Endodermal cell (in vitro differentiated cells): ENCODE results near the gene UNC80. TPM values are rescaled to one million over a fixed set of nuclear protein-coding genes. Genes with fewer than 3 reads are reported as not detected.

ENCODE experiments used
- DNase-seq: peaks from one replicate; pipeline ENCODE4 v3.0.0-alpha.2; 2017
- H3K27ac ChIP-seq: 2 replicates; pipeline ENCODE4 v1.5.1; 2013; ENCODE audit warnings: mild to moderate bottlenecking, low read depth, low read length, moderate library complexity
- H3K27me3 ChIP-seq: 2 replicates; pipeline ENCODE4 v1.6.1; 2013; ENCODE audit warnings: mild to moderate bottlenecking, low read length, moderate library complexity; ENCODE audit not compliant: insufficient read depth, control insufficient read depth, poor library complexity, severe bottlenecking
- H3K36me3 ChIP-seq: 2 replicates; pipeline ENCODE4 v1.7.0; 2013; ENCODE audit warnings: mild to moderate bottlenecking, low read length, moderate library complexity; ENCODE audit not compliant: control insufficient read depth, insufficient read depth
- H3K4me1 ChIP-seq: one replicate; pipeline ENCODE4 v1.7.0; 2013; ENCODE audit warnings: low read length; ENCODE audit not compliant: control insufficient read depth, insufficient read depth
- H3K4me3 ChIP-seq: 2 replicates; pipeline ENCODE4 v1.5.1; 2013; ENCODE audit warnings: mild to moderate bottlenecking, low read length, moderate library complexity
- H3K9ac ChIP-seq: 2 replicates; pipeline ENCODE4 v1.6.1; 2013; ENCODE audit warnings: mild to moderate bottlenecking, low read length, moderate library complexity; ENCODE audit not compliant: poor library complexity, severe bottlenecking; ENCODE audit errors: extremely low read depth
- H3K9me3 ChIP-seq: 2 replicates; pipeline ENCODE4 v1.6.1; 2013; ENCODE audit warnings: mild to moderate bottlenecking, low read length, moderate library complexity; ENCODE audit not compliant: control insufficient read depth
- H3K27ac Mint-ChIP-seq: 2 replicates; pipeline ENCODE4 v1.8.0; 2020; ENCODE audit warnings: mixed read lengths
- H3K27me3 Mint-ChIP-seq: 2 replicates; pipeline ENCODE4 v1.8.0; 2021; ENCODE audit warnings: mild to moderate bottlenecking, mixed read lengths; ENCODE audit not compliant: insufficient read depth
- H3K36me3 Mint-ChIP-seq: 2 replicates; pipeline ENCODE4 v1.8.0; 2020; ENCODE audit warnings: low read depth, mixed read lengths
- H3K4me1 Mint-ChIP-seq: 2 replicates; pipeline ENCODE4 v1.8.0; 2020; ENCODE audit warnings: mixed read lengths
- H3K4me3 Mint-ChIP-seq: 2 replicates; pipeline ENCODE4 v1.8.0; 2020; ENCODE audit warnings: mild to moderate bottlenecking, moderate library complexity, mixed read lengths
- H3K9me3 Mint-ChIP-seq: 2 replicates; pipeline ENCODE4 v1.8.0; 2020; ENCODE audit warnings: mild to moderate bottlenecking, mixed read lengths
- CTCF ChIP-seq: fragments of 200-600 bp; sonication (generic); conservative IDR thresholded peaks from 2 replicates; pipeline ENCODE4 v1.5.0; 2021; ENCODE audit warnings: antibody characterized with exemption, mild to moderate bottlenecking
- WGBS, 2 experiments: methylation state at CpG; one replicate each; pipeline versions ENCODE4 v1.1.5 to v1.1.7; 2013; ENCODE audit warnings: missing lambda C conversion rate in 2 of 2, mixed read lengths in 1 of 2; ENCODE audit not compliant: insufficient coverage in 1 of 2, insufficient read length in 1 of 2; 5-methylcytosine and 5-hydroxymethylcytosine counted together
- total RNA-seq, 2 donors: library from RNA; stranded (reverse); fragmentation: NEBNext Ultra II Directional in 1 of 2; extraction: Animal tissue kit (Norgen Biotek cat#: 25700) in 1 of 2; gene quantifications; 2 replicates in 1 of 2; 3 replicates in 1 of 2; pipeline ENCODE4 v1.2.1, GENCODE V29; 2021

The UNC80 gene
- total RNA-seq, 2 donors from 2014 or later: 0.15 to 0.55 TPM

GRCh38 chr2:209767316-209767715, 4.3 kb upstream of the UNC80 start:
- H3K9me3 ChIP-seq: no peaks in the 10 kb centered on the region
- H3K4me1 ChIP-seq: no peaks in the 10 kb centered on the region
- Mint-ChIP-seq H3K27ac (no peak overlapping the region), H3K27me3 (peaks cover 79% of the 10 kb centered on the region), H3K4me1 (peaks cover under 1% of the 10 kb centered on the region), H3K9me3 (no peaks in the 10 kb centered on the region), H3K36me3 (no peaks in the 10 kb centered on the region), H3K4me3 (no peak overlapping the region)
- no peak for TF ChIP-seq CTCF
- DNase-seq: no peak
- H3K9ac ChIP-seq: no peak overlapping the region
- peaks cover 60% of the 10 kb centered on the region for H3K27me3 ChIP-seq
- no peaks in the 10 kb centered on the region for H3K36me3 ChIP-seq
- WGBS, 2 experiments: 64% methylated on average over 2 of the region's 2 CpGs; no CpG with 5 or more reads in 1 of the 2 experiments
- no peak overlapping the region for H3K27ac ChIP-seq
- no peak overlapping the region for H3K4me3 ChIP-seq

- Histone ChIP-seq H3K4me3 (no peak overlapping the region), H3K27ac (no peak overlapping the region), H3K4me1 (peaks cover 2% of the 10 kb centered on the region), H3K9me3 (no peaks in the 10 kb centered on the region), H3K36me3 (no peaks in the 10 kb centered on the region), H3K9ac (no peak overlapping the region), H3K27me3 (peaks cover 47% of the 10 kb centered on the region)
- Mint-ChIP-seq H3K27me3 (peaks cover 67% of the 10 kb centered on the region), H3K9me3 (no peaks in the 10 kb centered on the region), H3K4me3 (no peak overlapping the region), H3K27ac (no peak overlapping the region), H3K4me1 (peaks cover 8% of the 10 kb centered on the region), H3K36me3 (no peaks in the 10 kb centered on the region)
- no peak for TF ChIP-seq CTCF
- DNase-seq: no peak
Observed at GRCh38 chr2:209768557-209768956, 3.1 kb upstream of the UNC80 start.

GRCh38 chr2:209772290-209772685, 656 bp downstream of the UNC80 start:
- no peak overlapping the region for H3K27ac Mint-ChIP-seq
- H3K4me1 ChIP-seq: peaks cover 2% of the 10 kb centered on the region
- no peaks in the 10 kb centered on the region for H3K36me3 Mint-ChIP-seq
- peaks cover 55% of the 10 kb centered on the region for H3K27me3 Mint-ChIP-seq
- no peak for DNase-seq
- H3K36me3 ChIP-seq: no peaks in the 10 kb centered on the region
- H3K27ac ChIP-seq: no peak overlapping the region
- H3K4me1 Mint-ChIP-seq: peaks cover 8% of the 10 kb centered on the region
- H3K4me3 ChIP-seq: peak overlapping the region; percentile 75
- no peak for TF ChIP-seq CTCF
- H3K27me3 ChIP-seq: peaks cover 42% of the 10 kb centered on the region
- H3K4me3 Mint-ChIP-seq: peak overlapping the region; percentile 52
- no peak overlapping the region for H3K9ac ChIP-seq
- H3K9me3 ChIP-seq: no peaks in the 10 kb centered on the region
- H3K9me3 Mint-ChIP-seq: no peaks in the 10 kb centered on the region
- WGBS, 2 experiments: 15% methylated on average over 6 of the region's 8 CpGs; no CpG with 5 or more reads in 1 of the 2 experiments
